Measurements from ENCODE around the gene CPZ.

GRCh38 chr4:8550691-8551090 is 41.9 kb upstream of the CPZ start:
- TF ChIP-seq CTCF (IDR thresholded peaks at IDR 0.05) (no peak), POLR2AphosphoS5 (IDR thresholded peaks at IDR 0.05) (no peak), EP300 (IDR thresholded peaks at IDR 0.05) (no peak)

All from gastroesophageal sphincter (tissue), 3 donors.